Bronchial epithelial cell (primary cell): ENCODE results near the gene DSG2. TPM values are rescaled to one million over a fixed set of nuclear protein-coding genes. Genes with fewer than 3 reads are reported as not detected.
"Not testable (repeated sequence)": the region's sequence is repeated elsewhere in the genome, so short reads cannot be mapped to it uniquely, and the experiment has no call there.

ENCODE experiments used
- DNase-seq: peaks from one replicate; pipeline ENCODE4 v3.0.0-alpha.2; 2010; ENCODE audit warnings: low read depth
- FAIRE-seq: peaks from 2 replicates; lab custom pipeline; 2011; peaks lifted over from hg19 to GRCh38; lab: Jason Lieb, UNC
- H3K27me3 ChIP-seq: 2 replicates; pipeline ENCODE4 v1.5.1; 2011; ENCODE audit warnings: low read length; ENCODE audit not compliant: control insufficient read depth, insufficient read depth
- H3K36me3 ChIP-seq: 2 replicates; pipeline ENCODE4 v1.5.1; 2011; ENCODE audit warnings: low read length; ENCODE audit not compliant: control insufficient read depth, insufficient read depth
- H3K4me3 ChIP-seq: 2 replicates; pipeline ENCODE4 v1.5.1; 2011; ENCODE audit warnings: mild to moderate bottlenecking, low read depth, low read length, control low read depth
- CTCF ChIP-seq: IDR thresholded peaks from 2 replicates; pipeline ENCODE4 v1.5.1; 2011; ENCODE audit warnings: mild to moderate bottlenecking, moderate library complexity, low read length, control low read depth, inconsistent platforms; ENCODE audit not compliant: insufficient read depth, severe bottlenecking
- total RNA-seq: library from RNA; depleted of rRNA; stranded (reverse); fragments of >200 nt; gene quantifications from 2 replicates; pipeline ENCODE4 v1.2.1, GENCODE V29; 2014

The DSG2 gene
- total RNA-seq, 1 donor from 2014 or later: 110 TPM

- FAIRE-seq (no peak), DNase-seq (no peak)
- no peak for TF ChIP-seq CTCF
- H3K36me3 ChIP-seq: no peaks in the 10 kb centered on the region
- no peaks in the 10 kb centered on the region for H3K27me3 ChIP-seq
- H3K4me3 ChIP-seq: no peak overlapping the region
Observed at GRCh38 chr18:31492671-31493070, 5.3 kb upstream of the DSG2 start.

GRCh38 chr18:31493171-31493570 is 4.8 kb upstream of the DSG2 start:
- Histone ChIP-seq H3K36me3 (no peaks in the 10 kb centered on the region), H3K4me3 (no peak overlapping the region), H3K27me3 (no peaks in the 10 kb centered on the region)
- DNase-seq (no peak), FAIRE-seq (no peak)
- TF ChIP-seq CTCF: no peak

- peak; percentile 86 for FAIRE-seq
- no peak for TF ChIP-seq CTCF
- Histone ChIP-seq H3K36me3 (no peaks in the 10 kb centered on the region), H3K27me3 (no peaks in the 10 kb centered on the region), H3K4me3 (no peak overlapping the region)
- no peak for DNase-seq
Observed at GRCh38 chr18:31493941-31494340, 4.0 kb upstream of the DSG2 start.

- DNase-seq, H3K36me3 ChIP-seq, H3K4me3 ChIP-seq, H3K27me3 ChIP-seq: not testable (repeated sequence)
- peak; percentile 96 for FAIRE-seq
Observed at GRCh38 chr18:31494705-31495244, 3.2 kb upstream of the DSG2 start.

- peaks cover 2% of the 10 kb centered on the region for H3K36me3 ChIP-seq
- TF ChIP-seq CTCF: no peak
- peak overlapping the region; percentile 74 for H3K4me3 ChIP-seq
- H3K27me3 ChIP-seq: no peaks in the 10 kb centered on the region
- FAIRE-seq (no peak), DNase-seq (no peak)
Observed at GRCh38 chr18:31497404-31497835, 557 bp upstream of the DSG2 start.

- Histone ChIP-seq H3K36me3 (peaks cover 3% of the 10 kb centered on the region), H3K27me3 (no peaks in the 10 kb centered on the region), H3K4me3 (peak overlapping the region; percentile 74)
- peak; percentile 38 for DNase-seq
- TF ChIP-seq CTCF: no peak
- FAIRE-seq: no peak
Observed at GRCh38 chr18:31498574-31499524, 872 bp downstream of the DSG2 start.
